Esophagus squamous epithelium (tissue), 4 donors: Measurements from ENCODE around the gene SYT1.

Source experiments
- CTCF ChIP-seq, 6 experiments: fragments of 450-650 bp in 4 of 6; fragments of 200-600 bp in 2 of 6; sonication (generic) in 2 of 6; IDR thresholded peaks; one replicate each; pipeline ENCODE4 v1.5.1; 2016 to 2019; ENCODE audit warnings: antibody characterized with exemption in 6 of 6, mild to moderate bottlenecking in 4 of 6, moderate library complexity in 4 of 6
- POLR2A ChIP-seq, 4 donors: fragments of 450-650 bp; IDR thresholded peaks; one replicate each; pipeline ENCODE4 v1.6.1; 2017; ENCODE audit warnings: antibody characterized with exemption in 4 of 4, mild to moderate bottlenecking in 4 of 4, moderate library complexity in 3 of 4

DNA sequence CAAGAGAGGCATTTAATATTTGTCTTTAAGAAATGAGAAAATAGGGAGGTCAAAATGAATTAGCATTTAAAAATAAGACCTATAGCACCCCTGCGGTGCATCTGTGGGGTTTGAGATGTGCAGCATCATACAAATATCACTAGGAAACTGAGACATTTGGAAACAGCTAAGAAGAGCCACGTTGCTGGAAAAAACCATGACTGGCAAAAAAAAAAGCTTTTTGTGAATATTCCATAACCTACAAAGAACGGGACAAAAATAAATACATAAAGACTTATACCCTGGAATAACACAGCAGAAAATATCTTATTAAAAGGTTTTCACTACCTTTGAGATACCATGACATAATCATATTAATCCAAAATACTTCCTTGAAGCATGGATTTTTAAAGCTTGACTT lies 460.0 kb downstream of the SYT1 start:
- TF ChIP-seq CTCF (IDR thresholded peaks at IDR 0.05) (no peak), POLR2A (IDR thresholded peaks at IDR 0.05) (no peak)
